Right renal cortex interstitium (tissue), 3 donors: ENCODE data around the gene SLC44A5. TPM values are rescaled to one million over a fixed set of nuclear protein-coding genes. Genes with fewer than 3 reads are reported as not detected.
"Not testable (repeated sequence)": the region's sequence is repeated elsewhere in the genome, so short reads cannot be mapped to it uniquely, and the experiment has no call there.

Experiments used
- DNase-seq, 3 donors: peaks; one replicate each; pipeline ENCODE4 v3.0.0-alpha.2; 2013; ENCODE audit warnings: low read depth in 3 of 3, low spot score in 2 of 3
- polyA plus RNA-seq, 3 donors: library from polyadenylated mRNA; unstranded; fragments of 120-200 nt; gene quantifications; one replicate each; pipeline ENCODE4 v1.2.1, GENCODE V29; 2013; ENCODE audit not compliant: insufficient read length in 3 of 3

SLC44A5 gene
- polyA plus RNA-seq, 3 donors: 10.3 to 14.9 (median 10.4) TPM

- DNase-seq: peak; percentile 5 to 15 (median 15)
Observed at GRCh38 chr1:75203415-75204277, 407.3 kb downstream of the SLC44A5 start.

DNA sequence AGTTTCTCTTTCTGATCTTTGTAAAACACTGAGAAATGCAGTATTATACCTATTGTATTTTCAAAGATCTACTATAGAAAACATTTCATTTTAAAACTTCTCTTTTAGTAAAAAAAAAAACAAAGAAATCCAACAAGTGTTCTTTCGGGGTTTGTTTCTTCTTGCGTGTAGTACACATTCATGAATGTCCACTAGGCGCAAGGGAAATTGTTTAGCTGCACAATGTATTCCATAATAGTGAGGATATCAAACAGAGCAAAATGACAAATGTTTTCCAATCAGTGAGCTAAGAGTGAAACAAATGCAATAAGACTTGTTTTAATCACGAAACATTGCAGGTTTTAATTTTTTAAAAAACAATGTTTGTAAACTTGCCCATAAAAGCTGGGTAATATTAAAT is 408.2 kb downstream of the SLC44A5 start:
- DNase-seq: no peak

DNA sequence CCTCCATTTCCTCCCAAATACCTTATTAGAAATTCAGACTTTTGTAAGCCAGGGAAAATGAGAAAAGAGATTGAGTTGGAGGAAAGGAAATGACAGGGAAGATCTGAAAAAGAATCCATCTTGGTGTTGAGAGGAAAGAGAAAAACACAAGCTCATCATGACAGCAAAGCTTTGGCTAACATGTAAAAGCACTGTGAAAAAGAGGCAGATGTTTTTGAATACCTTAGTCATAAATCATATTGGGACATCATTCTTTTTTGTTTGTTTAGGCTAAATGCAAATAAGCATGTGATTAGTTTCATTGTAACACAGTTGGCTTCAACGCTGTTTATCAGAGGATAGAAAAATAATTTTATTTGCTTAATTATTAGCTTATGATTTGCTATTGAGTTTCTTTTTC is 412.2 kb downstream of the SLC44A5 start:
- no peak for DNase-seq

DNA sequence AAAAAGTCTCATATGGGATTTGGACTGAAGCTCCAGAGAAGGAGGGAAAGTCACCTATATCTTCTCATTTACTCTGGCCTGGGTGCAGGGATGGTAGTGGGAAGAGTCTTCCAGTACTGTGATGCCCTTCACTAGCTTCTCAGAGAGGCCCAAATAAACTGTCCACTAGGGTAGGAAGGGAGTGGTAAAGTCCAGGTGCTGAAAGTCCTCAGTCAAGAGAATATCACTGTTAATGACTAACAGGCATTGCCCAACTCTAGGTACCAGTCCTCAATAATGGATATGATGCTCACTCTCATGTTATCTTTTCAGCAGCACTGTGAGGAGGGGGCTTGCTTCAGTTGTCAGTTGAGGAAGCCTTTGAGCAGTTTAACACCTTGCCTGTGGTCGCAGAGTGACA is 412.8 kb downstream of the SLC44A5 start:
- DNase-seq: no peak

- DNase-seq: no peak
Observed at GRCh38 chr1:75188892-75189291, 422.0 kb downstream of the SLC44A5 start.

GRCh38 chr1:75181214-75181955 is 429.5 kb downstream of the SLC44A5 start:
- DNase-seq: not testable (repeated sequence)

- no peak for DNase-seq
Observed at GRCh38 chr1:75174031-75174760, 436.7 kb downstream of the SLC44A5 start.

GRCh38 chr1:75172556-75172955 is 438.4 kb downstream of the SLC44A5 start:
- no peak for DNase-seq

GRCh38 chr1:75171876-75172275 is 439.0 kb downstream of the SLC44A5 start:
- DNase-seq: no peak

DNA sequence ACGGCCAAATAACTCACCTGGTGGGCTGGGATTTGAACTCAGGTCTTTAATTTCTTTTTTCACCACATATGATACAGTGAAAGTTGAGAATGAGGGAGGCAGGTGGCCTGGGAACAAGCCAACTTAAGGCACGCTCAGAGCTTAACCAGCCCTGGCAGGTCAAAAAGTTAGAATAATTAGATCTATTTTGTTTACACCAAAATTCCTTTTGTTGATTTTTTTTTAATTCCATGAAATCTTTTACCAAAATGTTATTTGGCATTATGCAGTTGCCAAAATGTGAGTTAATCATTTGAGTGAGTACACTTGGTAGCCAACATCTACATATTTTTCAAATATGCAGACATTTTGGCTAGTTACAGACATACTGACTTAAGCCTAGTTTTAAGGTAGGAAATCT is 439.9 kb downstream of the SLC44A5 start:
- DNase-seq: no peak

- no peak for DNase-seq
Observed at GRCh38 chr1:75170011-75170410, 440.9 kb downstream of the SLC44A5 start.

- DNase-seq: no peak
Observed at GRCh38 chr1:75166821-75167220, 444.1 kb downstream of the SLC44A5 start.

DNA sequence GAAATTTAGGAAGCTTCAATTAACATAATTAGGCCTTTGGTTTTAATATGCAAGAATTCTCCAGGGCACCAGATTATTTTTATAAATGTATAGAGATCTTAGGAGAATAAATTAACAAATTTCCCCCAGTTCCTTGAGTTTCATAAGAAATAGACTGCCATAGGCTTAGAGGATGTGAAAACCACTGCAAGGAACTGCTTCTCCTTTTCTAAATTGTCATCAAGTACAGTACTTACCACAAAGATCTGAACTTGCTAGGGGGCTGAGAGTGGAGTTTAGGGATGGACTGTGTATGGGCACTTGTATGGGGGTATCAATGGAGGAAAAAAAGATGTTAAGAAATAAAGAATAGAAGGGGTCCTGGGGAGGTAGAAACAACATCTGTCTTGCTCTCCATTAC is 445.6 kb downstream of the SLC44A5 start:
- DNase-seq: no peak

- no peak for DNase-seq
Observed at GRCh38 chr1:75159154-75159553, 451.8 kb downstream of the SLC44A5 start.

Other genes starting within 250 kb of the SLC44A5 start
- gene ACADM, start 113.6 kb upstream of the SLC44A5 start, polyA plus RNA-seq: 100 to 1,000 TPM; 133 to 150 (median 137) TPM
- gene RABGGTB, start 175.1 kb upstream of the SLC44A5 start, polyA plus RNA-seq: 10 to 100 TPM; 90.0 to 99.6 (median 96.2) TPM
- gene MSH4, start 185.8 kb upstream of the SLC44A5 start, polyA plus RNA-seq: under 1 TPM; 0.22 to 0.43 (median 0.25) TPM